ENCODE results near the gene APC. TPM values are rescaled to one million over a fixed set of nuclear protein-coding genes. Genes with fewer than 3 reads are reported as not detected.

Gene APC
- total RNA-seq, 4 donors from 2014 or later, result 77.8 to 109 (median 85.7) TPM

GRCh38 chr5:112784726-112785125 lies 47.0 kb downstream of the APC start:
- no peak overlapping the region for H3K27ac ChIP-seq
- WGBS, 2 donors (ENCODE audit: low coverage in 1 of 2), result 84 to 100% methylated on average over 2 of the region's 2 CpGs
- H3K4me1 ChIP-seq, result no peaks in the 10 kb centered on the region
- peaks cover 0 to 26% (median 6%) of the 10 kb centered on the region in 4 donors for H3K36me3 ChIP-seq
- H3K27me3 ChIP-seq, result no peaks in the 10 kb centered on the region
- no peaks in the 10 kb centered on the region for H3K9me3 ChIP-seq
- TF ChIP-seq EP300 (IDR thresholded peaks at IDR 0.05; ENCODE audit: low read depth) (no peak), POLR2A (IDR thresholded peaks at IDR 0.05) (no peak), POLR2AphosphoS5 (IDR thresholded peaks at IDR 0.05) (no peak)
- TF ChIP-seq, protein P1, sequence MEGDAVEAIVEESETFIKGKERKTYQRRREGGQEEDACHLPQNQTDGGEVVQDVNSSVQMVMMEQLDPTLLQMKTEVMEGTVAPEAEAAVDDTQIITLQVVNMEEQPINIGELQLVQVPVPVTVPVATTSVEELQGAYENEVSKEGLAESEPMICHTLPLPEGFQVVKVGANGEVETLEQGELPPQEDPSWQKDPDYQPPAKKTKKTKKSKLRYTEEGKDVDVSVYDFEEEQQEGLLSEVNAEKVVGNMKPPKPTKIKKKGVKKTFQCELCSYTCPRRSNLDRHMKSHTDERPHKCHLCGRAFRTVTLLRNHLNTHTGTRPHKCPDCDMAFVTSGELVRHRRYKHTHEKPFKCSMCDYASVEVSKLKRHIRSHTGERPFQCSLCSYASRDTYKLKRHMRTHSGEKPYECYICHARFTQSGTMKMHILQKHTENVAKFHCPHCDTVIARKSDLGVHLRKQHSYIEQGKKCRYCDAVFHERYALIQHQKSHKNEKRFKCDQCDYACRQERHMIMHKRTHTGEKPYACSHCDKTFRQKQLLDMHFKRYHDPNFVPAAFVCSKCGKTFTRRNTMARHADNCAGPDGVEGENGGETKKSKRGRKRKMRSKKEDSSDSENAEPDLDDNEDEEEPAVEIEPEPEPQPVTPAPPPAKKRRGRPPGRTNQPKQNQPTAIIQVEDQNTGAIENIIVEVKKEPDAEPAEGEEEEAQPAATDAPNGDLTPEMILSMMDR (IDR thresholded peaks at IDR 0.05), result no peak
- intact Hi-C loops (cut with DNase I; ENCODE audit: low total_unique reads) (no loop called here), in situ Hi-C loops (cut with MboI; ENCODE audit: low pct_ligation_motif_present in 1 of 4, low pct_unique_long_range_greater_than_20kb in 1 of 4, low sequenced_read_pairs in 3 of 4) (no loop called here)
- H3K4me3 ChIP-seq, result no peak overlapping the region
- no peak for DNase-seq

- no peak overlapping the region for H3K27ac ChIP-seq
- H3K9me3 ChIP-seq, result no peaks in the 10 kb centered on the region
- H3K4me3 ChIP-seq, result no peak overlapping the region
- peaks cover 0 to 28% (median 3%) of the 10 kb centered on the region in 4 donors for H3K36me3 ChIP-seq
- no peaks in the 10 kb centered on the region for H3K27me3 ChIP-seq
- TF ChIP-seq POLR2AphosphoS5 (IDR thresholded peaks at IDR 0.05), result no peak
- TF ChIP-seq EP300 (IDR thresholded peaks at IDR 0.05; ENCODE audit: low read depth), result no peak
- TF ChIP-seq, protein P1 (IDR thresholded peaks at IDR 0.05), result no peak
- no peak for TF ChIP-seq POLR2A (IDR thresholded peaks at IDR 0.05)
- WGBS, 2 donors (ENCODE audit: low coverage in 1 of 2), result 80 to 91% methylated on average over 1 of the region's 1 CpG
- DNase-seq, result no peak
- in situ Hi-C loops (cut with MboI; ENCODE audit: low pct_ligation_motif_present in 1 of 4, low pct_unique_long_range_greater_than_20kb in 1 of 4, low sequenced_read_pairs in 3 of 4) (no loop called here), intact Hi-C loops (cut with DNase I; ENCODE audit: low total_unique reads) (no loop called here)
- H3K4me1 ChIP-seq, result no peaks in the 10 kb centered on the region
Measured at GRCh38 chr5:112787261-112787660, 49.6 kb downstream of the APC start.

- WGBS, 2 donors (ENCODE audit: low coverage in 1 of 2), result 91 to 100% methylated on average over 2 to 3 of the region's 3 CpGs
- Histone ChIP-seq H3K4me3 (no peak overlapping the region), H3K27ac (no peak overlapping the region), H3K9me3 (no peaks in the 10 kb centered on the region), H3K4me1 (no peaks in the 10 kb centered on the region), H3K36me3 (peaks cover 0 to 32% (median 6%) of the 10 kb centered on the region in 4 donors), H3K27me3 (no peaks in the 10 kb centered on the region)
- TF ChIP-seq, protein P1 (IDR thresholded peaks at IDR 0.05), result no peak
- no peak for TF ChIP-seq POLR2AphosphoS5 (IDR thresholded peaks at IDR 0.05)
- TF ChIP-seq POLR2A (IDR thresholded peaks at IDR 0.05), result no peak
- no peak for TF ChIP-seq EP300 (IDR thresholded peaks at IDR 0.05; ENCODE audit: low read depth)
- DNase-seq, result no peak
- in situ Hi-C loops (cut with MboI; ENCODE audit: low pct_ligation_motif_present in 1 of 4, low pct_unique_long_range_greater_than_20kb in 1 of 4, low sequenced_read_pairs in 3 of 4) (no loop called here), intact Hi-C loops (cut with DNase I; ENCODE audit: low total_unique reads) (no loop called here)
Measured at GRCh38 chr5:112787896-112788295, 50.2 kb downstream of the APC start.

GRCh38 chr5:112793201-112793600 lies 55.5 kb downstream of the APC start:
- in situ Hi-C loops (cut with MboI; ENCODE audit: low pct_ligation_motif_present in 1 of 4, low pct_unique_long_range_greater_than_20kb in 1 of 4, low sequenced_read_pairs in 3 of 4), result no loop called here
- Histone ChIP-seq H3K27me3 (no peaks in the 10 kb centered on the region), H3K9me3 (no peaks in the 10 kb centered on the region), H3K4me1 (peaks cover 0 to 8% (median 0%) of the 10 kb centered on the region in 4 donors), H3K4me3 (no peak overlapping the region), H3K27ac (no peak overlapping the region), H3K36me3 (peaks cover 0 to 44% (median 9%) of the 10 kb centered on the region in 4 donors)
- DNase-seq, result no peak
- 88 to 94% methylated on average over 2 of the region's 2 CpGs for WGBS, 2 donors (ENCODE audit: low coverage in 1 of 2)
- intact Hi-C loops (cut with DNase I; ENCODE audit: low total_unique reads), result no loop called here
- TF ChIP-seq POLR2A (IDR thresholded peaks at IDR 0.05) (no peak), EP300 (IDR thresholded peaks at IDR 0.05; ENCODE audit: low read depth) (no peak), POLR2AphosphoS5 (IDR thresholded peaks at IDR 0.05) (no peak)
- TF ChIP-seq, protein P1 (IDR thresholded peaks at IDR 0.05), result no peak
